Airway epithelial cell (primary cell): ENCODE results near the gene C1QL1. TPM values are rescaled to one million over a fixed set of nuclear protein-coding genes. Genes with fewer than 3 reads are reported as not detected.

Source experiments
- total RNA-seq: library from RNA; depleted of rRNA; stranded (reverse); fragments of >200 nt; gene quantifications from 2 replicates; pipeline ENCODE4 v1.2.3, GENCODE V29; 2015

The C1QL1 gene
- total RNA-seq = 0.42 and 0.71 TPM in 2 replicates

DNA sequence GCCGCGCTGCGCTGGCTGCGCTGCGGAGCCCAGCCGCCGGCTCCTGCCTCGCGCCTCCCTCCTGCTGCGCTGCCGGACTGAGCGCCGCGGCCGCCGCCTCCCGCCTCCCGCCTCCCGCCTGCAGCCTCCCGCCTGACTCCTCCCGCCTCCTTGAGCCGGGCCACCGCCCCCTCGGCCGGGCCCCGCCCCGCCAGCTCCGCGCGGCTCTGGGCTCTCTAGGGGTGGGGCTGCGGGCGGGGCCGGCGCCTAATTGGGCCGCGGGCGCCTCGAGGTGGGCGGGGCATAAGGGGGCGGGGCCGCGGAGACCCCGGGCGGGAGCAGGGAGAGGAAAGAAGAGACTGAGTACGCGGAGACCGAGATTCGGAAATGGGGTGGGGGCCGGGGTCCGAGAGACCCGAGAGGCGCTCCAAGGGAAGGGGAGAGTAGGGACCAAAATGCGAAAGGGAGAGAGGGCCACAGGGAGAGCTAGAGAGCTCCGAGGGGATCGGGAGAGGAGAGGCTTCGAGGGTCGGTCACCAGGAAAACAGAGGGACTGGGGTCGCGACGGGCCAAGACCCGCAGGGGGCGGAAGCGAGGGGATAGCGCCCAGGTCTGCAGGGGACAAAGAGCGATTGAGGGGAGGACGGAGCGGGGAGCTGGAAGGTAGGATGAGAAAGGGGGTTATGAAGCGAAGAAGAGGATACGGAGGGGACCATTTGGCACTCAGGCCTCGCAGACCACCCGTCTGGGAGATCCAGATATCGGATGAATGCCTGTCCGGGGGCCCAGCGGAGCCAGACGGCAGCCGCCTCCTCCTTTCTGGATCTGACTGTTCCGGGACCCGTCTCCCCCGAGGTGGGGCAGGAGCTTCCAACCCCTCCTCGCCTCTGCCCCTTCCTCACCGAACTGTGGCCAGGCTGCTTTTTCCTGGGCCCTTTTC lies at the start of gene C1QL1:
Gene C1QL1, minus strand, starts transcription at position 79 of the 919 bp plus-strand sequence. CDS start 255 bp downstream, outside the sequence.

DNA sequence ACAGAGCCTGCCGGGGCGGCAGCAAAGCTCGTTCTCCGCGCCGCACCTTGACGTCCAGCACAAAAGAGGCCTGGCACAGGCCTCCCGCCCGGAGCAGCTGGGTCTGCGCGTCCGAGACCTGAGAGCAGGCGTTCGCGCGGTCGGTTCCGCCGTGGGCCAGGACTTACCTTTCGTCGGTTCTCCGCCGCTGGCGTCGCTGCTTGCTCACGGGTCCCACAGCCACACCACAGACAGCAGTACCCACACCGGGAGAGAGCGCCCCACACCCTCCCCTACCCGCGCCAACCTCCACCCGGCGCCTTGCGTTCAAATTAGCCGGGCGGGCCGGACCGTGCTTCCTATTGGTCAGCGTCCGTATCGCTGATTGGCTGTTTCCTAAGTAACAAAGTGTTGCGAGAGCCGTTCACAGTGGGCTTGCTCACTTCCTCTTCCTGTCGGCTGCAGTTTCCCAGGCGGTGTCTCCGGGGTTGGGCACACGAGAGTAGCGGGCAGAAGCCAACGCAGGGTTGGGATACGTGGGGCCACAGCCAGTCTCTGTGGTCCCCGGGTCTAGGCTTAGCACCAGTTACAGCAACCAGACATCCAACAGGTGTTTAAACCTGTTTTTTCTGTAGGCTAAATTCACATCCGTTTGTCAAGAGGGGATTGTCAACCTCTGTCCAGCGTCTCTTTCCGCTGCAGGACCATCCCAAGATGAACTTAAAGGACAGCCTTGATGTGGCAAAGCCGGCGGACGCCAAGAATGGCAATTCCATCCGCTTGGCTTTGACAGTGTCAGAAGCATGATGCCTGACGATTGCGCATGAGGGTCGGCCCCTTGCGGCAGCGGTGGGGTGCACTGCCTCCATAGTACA lies 20.4 kb downstream of the C1QL1 start, which contains the start of gene KIF18B:
Gene KIF18B, minus strand, starts transcription at position 313 of the 854 bp plus-strand sequence. CDS start 11,429 bp downstream, outside the sequence.

DNA sequence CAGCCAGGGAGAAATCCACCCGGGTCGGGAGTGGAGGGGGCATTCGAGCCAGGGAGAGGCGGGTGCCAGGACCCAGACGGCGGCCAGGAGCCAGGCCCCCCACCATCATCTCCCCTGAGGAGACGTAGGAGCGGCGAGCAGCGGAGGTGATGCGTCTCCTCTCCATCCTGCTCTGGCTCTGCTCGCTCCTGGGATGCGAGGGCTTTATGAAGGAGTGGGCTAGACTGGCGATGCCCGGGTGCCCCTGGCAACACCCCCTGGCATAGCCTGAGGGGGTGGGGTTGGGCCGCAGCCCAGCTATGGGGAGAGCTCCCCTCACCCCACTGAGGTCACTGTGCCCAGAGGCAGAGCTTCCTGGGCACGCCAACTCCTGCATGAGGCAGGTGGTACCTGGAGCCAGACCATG lies 52.8 kb downstream of the C1QL1 start, which contains the start of gene GFAP:
Gene GFAP, minus strand, starts transcription at position 180 of the 406 bp plus-strand sequence. Its CDS starts 14 bp downstream, at position 166.

Other genes starting within 250 kb of the C1QL1 start
- 0.07 and 2.6 TPM in 2 replicates for gene ADAM11, start 209.3 kb downstream of the C1QL1 start, total RNA-seq
- 9.6 and 10.3 TPM in 2 replicates for gene GJC1, start 138.0 kb downstream of the C1QL1 start, total RNA-seq
- gene HIGD1B, start 120.4 kb downstream of the C1QL1 start, total RNA-seq = not detected in 2 replicates
- 72.9 and 93.6 TPM in 2 replicates for gene EFTUD2, start 68.9 kb downstream of the C1QL1 start, total RNA-seq
- gene GFAP, start 52.8 kb downstream of the C1QL1 start, total RNA-seq = 0.05 TPM in 1 of 2 replicates, not detected in the other
- 10.4 and 15.2 TPM in 2 replicates for gene KIF18B, start 20.5 kb downstream of the C1QL1 start, total RNA-seq
- gene DCAKD, start 83.3 kb upstream of the C1QL1 start, total RNA-seq = 31.7 and 44.7 TPM in 2 replicates
- 75.3 and 93.2 TPM in 2 replicates for gene NMT1, start 93.0 kb upstream of the C1QL1 start, total RNA-seq
- gene PLCD3, start 164.2 kb upstream of the C1QL1 start, total RNA-seq = 83.4 and 121 TPM in 2 replicates
- gene ACBD4, start 167.4 kb upstream of the C1QL1 start, total RNA-seq = 4.1 and 4.8 TPM in 2 replicates
- gene HEXIM1, start 180.2 kb upstream of the C1QL1 start, total RNA-seq = 19.5 and 24.3 TPM in 2 replicates
- 4.9 and 9.0 TPM in 2 replicates for gene HEXIM2, start 193.6 kb upstream of the C1QL1 start, total RNA-seq